MM.1S (cell line): ENCODE measurements around the gene NUDT12.

ENCODE experiments used
- DNase-seq: peaks from one replicate; pipeline ENCODE4 v3.0.0-alpha.2; 2015
- H2AFZ ChIP-seq: fragments of 300-600 bp; sonication (generic); 2 replicates; pipeline ENCODE4 v1.6.0; 2016; ENCODE audit warnings: antibody characterized with exemption, low read length
- H3F3A ChIP-seq: fragments of 300-600 bp; sonication (generic); 2 replicates; pipeline ENCODE4 v1.6.1; 2016; ENCODE audit warnings: mild to moderate bottlenecking, antibody characterized with exemption, low read length, moderate library complexity, mixed read lengths; ENCODE audit not compliant: insufficient read depth
- H3K27ac ChIP-seq: fragments of 300-600 bp; sonication (generic); 2 replicates; pipeline ENCODE4 v1.5.1; 2016; ENCODE audit warnings: mild to moderate bottlenecking, low read length
- H3K27me3 ChIP-seq: fragments of 300-600 bp; sonication (generic); replicated peaks from 2 replicates; pipeline ENCODE4 v1.6.0; 2016; ENCODE audit warnings: low read length; ENCODE audit not compliant: insufficient read depth
- H3K36me3 ChIP-seq: fragments of 300-600 bp; sonication (generic); replicated peaks from 2 replicates; pipeline ENCODE4 v1.6.1; 2016; ENCODE audit warnings: mild to moderate bottlenecking, low read length, mixed read lengths; ENCODE audit not compliant: insufficient read depth
- H3K4me1 ChIP-seq: fragments of 300-600 bp; sonication (generic); 2 replicates; pipeline ENCODE4 v1.6.1; 2016; ENCODE audit warnings: low read length, mixed read lengths
- H3K4me2 ChIP-seq: fragments of 300-600 bp; sonication (generic); 2 replicates; pipeline ENCODE4 v1.6.0; 2016; ENCODE audit warnings: low read depth, low read length
- H3K4me3 ChIP-seq: fragments of 300-600 bp; sonication (generic); 2 replicates; pipeline ENCODE4 v1.5.1; 2016; ENCODE audit warnings: low read length, mixed read lengths
- H3K79me2 ChIP-seq: fragments of 300-600 bp; sonication (generic); 2 replicates; pipeline ENCODE4 v1.6.1; 2016; ENCODE audit warnings: mixed run types, low read length, mixed read lengths
- H3K9ac ChIP-seq: fragments of 300-600 bp; sonication (generic); 2 replicates; pipeline ENCODE4 v1.6.1; 2016; ENCODE audit warnings: low read length, mixed read lengths
- H3K9me2 ChIP-seq: fragments of 300-600 bp; sonication (generic); replicated peaks from 2 replicates; pipeline ENCODE4 v1.6.1; 2016; ENCODE audit warnings: mild to moderate bottlenecking, low read length, mixed read lengths; ENCODE audit not compliant: insufficient read depth
- H3K9me3 ChIP-seq: fragments of 300-600 bp; sonication (generic); replicated peaks from 2 replicates; pipeline ENCODE4 v1.6.1; 2016; ENCODE audit warnings: mild to moderate bottlenecking, low read length, mixed read lengths; ENCODE audit not compliant: insufficient read depth
- H4K20me1 ChIP-seq: fragments of 300-600 bp; sonication (generic); 2 replicates; pipeline ENCODE4 v1.6.1; 2016; ENCODE audit warnings: mild to moderate bottlenecking, low read length, moderate library complexity, mixed read lengths; ENCODE audit not compliant: insufficient read depth
- CTCF ChIP-seq: fragments of 300-600 bp; sonication (generic); IDR thresholded peaks from 2 replicates; pipeline ENCODE4 v1.5.1; 2016; ENCODE audit warnings: antibody characterized with exemption, low read length, mixed read lengths
- EZH2 ChIP-seq: fragments of 300-600 bp; sonication (generic); optimal IDR thresholded peaks from 2 replicates; pipeline ENCODE3; 2017; ENCODE audit warnings: low read depth, mild to moderate bottlenecking, antibody characterized with exemption, low read length, mixed read lengths
- EZH2phosphoT487 ChIP-seq: fragments of 300-600 bp; sonication (generic); IDR thresholded peaks from 2 replicates; pipeline ENCODE4 v1.6.1; 2018; ENCODE audit warnings: antibody characterized with exemption, low read length

Gene NUDT12

DNA sequence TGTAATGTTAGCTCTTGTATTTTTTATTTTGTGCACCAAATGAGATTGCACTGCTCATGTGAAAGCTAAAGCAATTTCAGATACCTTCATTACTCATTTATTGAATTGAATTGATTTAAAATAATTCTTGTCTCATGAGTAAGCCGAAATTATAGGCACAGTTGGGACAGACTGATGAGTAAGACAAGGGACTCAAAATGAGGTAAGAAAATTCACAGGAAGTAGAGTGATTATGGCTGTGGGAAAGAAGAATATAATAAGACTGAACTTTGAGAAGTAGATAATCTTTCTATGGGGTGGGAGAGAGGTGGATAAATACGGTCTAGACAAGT is 51.1 kb downstream of the NUDT12 start:
- no peaks in the 10 kb centered on the region for H4K20me1 ChIP-seq
- H2AFZ ChIP-seq, result no peak overlapping the region
- H3K9ac ChIP-seq, result no peak overlapping the region
- H3K9me2 ChIP-seq, result no peaks in the 10 kb centered on the region
- H3K27me3 ChIP-seq, result no peaks in the 10 kb centered on the region
- TF ChIP-seq EZH2, result no peak
- TF ChIP-seq EZH2phosphoT487, result no peak
- DNase-seq, result no peak
- no peak overlapping the region for H3K27ac ChIP-seq
- no peak overlapping the region for H3K4me2 ChIP-seq
- no peaks in the 10 kb centered on the region for H3K79me2 ChIP-seq
- no peaks in the 10 kb centered on the region for H3F3A ChIP-seq
- no peaks in the 10 kb centered on the region for H3K4me1 ChIP-seq
- H3K36me3 ChIP-seq, result no peaks in the 10 kb centered on the region
- H3K4me3 ChIP-seq, result no peak overlapping the region
- H3K9me3 ChIP-seq, result no peaks in the 10 kb centered on the region

DNA sequence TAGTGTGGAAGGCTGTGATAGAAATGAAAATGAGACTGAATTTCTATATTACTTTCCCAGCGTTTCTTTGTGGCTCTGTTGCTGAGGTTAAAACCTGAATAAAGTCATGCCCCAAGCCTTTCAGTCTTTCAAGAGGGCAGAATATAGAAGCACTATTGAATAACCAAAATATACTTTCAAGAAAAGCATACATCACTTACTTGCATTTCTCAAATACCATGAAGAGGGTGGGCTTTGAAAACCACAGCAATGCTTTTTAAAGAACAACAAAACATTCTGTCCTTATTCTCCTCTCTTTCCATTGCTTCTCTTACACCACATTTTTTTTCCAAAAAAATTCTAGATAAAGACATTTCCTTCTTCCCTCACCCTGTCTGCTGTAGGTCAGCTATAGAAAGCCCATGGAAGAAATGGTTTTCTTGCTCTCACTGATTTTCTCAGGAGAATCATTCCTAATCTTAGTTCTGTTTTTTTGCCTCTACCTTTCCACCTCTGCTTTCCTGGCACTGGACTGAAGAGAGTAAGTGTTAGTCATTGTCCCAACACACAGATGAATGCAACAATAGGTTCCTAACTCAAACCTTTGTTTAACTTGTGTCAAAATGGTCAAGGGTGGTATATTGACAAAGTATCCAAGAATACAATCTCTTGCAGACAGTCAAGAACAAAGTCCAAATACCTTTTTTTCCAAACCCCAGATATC is 51.6 kb downstream of the NUDT12 start:
- Histone ChIP-seq H3K27ac (no peak overlapping the region), H3K27me3 (no peaks in the 10 kb centered on the region)

DNA sequence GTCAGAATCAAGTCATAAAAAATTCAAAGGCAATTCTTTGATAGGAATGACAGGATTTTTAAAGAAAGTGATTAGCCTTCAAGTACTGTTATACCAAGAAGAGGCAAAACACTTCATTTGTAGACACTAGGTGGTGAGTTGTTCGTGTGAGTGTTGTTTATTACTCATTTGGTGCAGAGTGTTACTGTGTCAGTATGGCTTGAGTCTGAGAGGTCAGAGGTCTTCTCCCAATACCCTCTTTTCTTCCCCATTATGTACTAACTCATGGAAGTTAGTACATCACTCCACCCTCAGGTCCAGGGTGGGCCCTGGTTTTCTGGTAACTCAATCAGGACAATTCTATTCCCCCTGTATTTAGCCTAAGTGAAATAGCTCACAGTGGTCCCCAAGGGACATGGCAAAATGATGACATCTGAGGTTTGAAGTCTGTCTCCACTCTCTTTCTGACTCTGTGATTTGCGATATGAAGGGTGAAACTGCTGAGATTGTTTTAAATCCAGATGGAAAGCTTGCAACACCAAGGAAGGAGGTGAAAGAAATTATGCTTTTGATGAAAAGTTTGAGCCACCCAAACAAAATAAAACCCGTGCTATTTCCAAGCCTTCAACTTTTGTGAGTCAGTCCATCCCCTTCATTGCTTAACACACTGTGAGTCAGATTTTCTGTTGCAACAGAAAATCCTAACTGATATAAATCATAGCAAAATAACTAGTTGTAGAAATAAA is 56.8 kb downstream of the NUDT12 start:
- Histone ChIP-seq H3K9me3 (no peaks in the 10 kb centered on the region), H3K4me1 (no peaks in the 10 kb centered on the region), H3K4me3 (no peak overlapping the region), H3K27ac (no peak overlapping the region), H4K20me1 (no peaks in the 10 kb centered on the region), H3K79me2 (no peaks in the 10 kb centered on the region), H3K27me3 (no peaks in the 10 kb centered on the region), H3K36me3 (no peaks in the 10 kb centered on the region), H3K9ac (no peak overlapping the region), H3K9me2 (no peaks in the 10 kb centered on the region), H3F3A (no peaks in the 10 kb centered on the region), H3K4me2 (no peak overlapping the region), H2AFZ (no peak overlapping the region)
- DNase-seq, result no peak
- TF ChIP-seq EZH2, result no peak
- no peak for TF ChIP-seq CTCF
- TF ChIP-seq EZH2phosphoT487, result no peak

More for the DNA sequence above, 51.6 kb downstream of the NUDT12 start:
- TF ChIP-seq EZH2, result no peak
- no peak overlapping the region for H3K9ac ChIP-seq
- H4K20me1 ChIP-seq, result no peaks in the 10 kb centered on the region
- H3K79me2 ChIP-seq, result no peaks in the 10 kb centered on the region
- H3K36me3 ChIP-seq, result no peaks in the 10 kb centered on the region
- H3K4me3 ChIP-seq, result no peak overlapping the region
- no peaks in the 10 kb centered on the region for H3K9me2 ChIP-seq
- no peak overlapping the region for H3K4me2 ChIP-seq
- no peaks in the 10 kb centered on the region for H3F3A ChIP-seq
- H2AFZ ChIP-seq, result no peak overlapping the region
- no peaks in the 10 kb centered on the region for H3K4me1 ChIP-seq
- no peak for DNase-seq
- H3K9me3 ChIP-seq, result no peaks in the 10 kb centered on the region

DNA sequence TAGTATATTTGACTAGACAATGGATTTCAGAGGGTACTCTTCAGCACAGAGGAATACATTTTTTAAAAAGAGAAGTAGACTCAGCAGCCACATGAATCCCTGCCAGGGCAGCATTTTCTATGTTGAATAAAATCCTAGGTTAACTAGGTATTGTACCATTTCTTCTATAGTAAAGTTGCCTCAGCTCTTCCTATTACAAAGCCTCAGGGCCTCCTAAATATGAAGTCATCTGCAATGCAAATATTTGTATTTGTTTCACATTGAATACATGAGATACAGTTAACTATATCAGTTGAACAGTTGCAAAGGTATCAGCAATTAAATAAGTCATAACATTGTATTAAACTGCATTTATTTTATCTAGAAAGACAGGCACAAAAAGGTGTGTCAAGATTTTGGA is 59.5 kb downstream of the NUDT12 start:
- Histone ChIP-seq H4K20me1 (no peaks in the 10 kb centered on the region), H3K9me2 (no peaks in the 10 kb centered on the region), H3K27ac (no peak overlapping the region), H3K27me3 (no peaks in the 10 kb centered on the region), H3K4me2 (no peak overlapping the region), H3K79me2 (no peaks in the 10 kb centered on the region), H3K36me3 (no peaks in the 10 kb centered on the region), H2AFZ (no peak overlapping the region), H3F3A (no peaks in the 10 kb centered on the region), H3K4me1 (no peaks in the 10 kb centered on the region), H3K9me3 (no peaks in the 10 kb centered on the region), H3K9ac (no peak overlapping the region), H3K4me3 (no peak overlapping the region)
- no peak for DNase-seq
- TF ChIP-seq EZH2phosphoT487, result no peak
- no peak for TF ChIP-seq CTCF
